Measurements from ENCODE around the gene PLIN4.
A peak's percentile ranks its signal among the peaks of the same experiment; 100 is the strongest.

The PLIN4 gene

DNA sequence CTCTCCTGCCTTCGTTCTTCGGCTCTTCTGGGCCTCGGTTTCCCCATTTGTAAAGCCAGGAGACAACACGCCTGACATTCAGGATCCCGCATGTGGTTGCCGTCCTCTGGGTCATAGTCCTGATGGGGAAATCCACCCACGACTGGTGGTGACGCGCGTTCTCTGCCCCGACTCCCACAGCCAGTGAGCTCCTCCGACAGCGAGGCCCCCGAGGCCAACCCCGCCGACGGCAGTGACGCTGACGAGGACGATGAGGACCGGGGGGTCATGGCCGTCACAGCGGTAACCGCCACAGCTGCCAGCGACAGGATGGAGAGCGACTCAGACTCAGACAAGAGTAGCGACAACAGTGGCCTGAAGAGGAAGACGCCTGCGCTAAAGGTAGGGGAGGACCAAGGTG lies 29.8 kb downstream of the PLIN4 start:
- DNase-seq = no peak

DNA sequence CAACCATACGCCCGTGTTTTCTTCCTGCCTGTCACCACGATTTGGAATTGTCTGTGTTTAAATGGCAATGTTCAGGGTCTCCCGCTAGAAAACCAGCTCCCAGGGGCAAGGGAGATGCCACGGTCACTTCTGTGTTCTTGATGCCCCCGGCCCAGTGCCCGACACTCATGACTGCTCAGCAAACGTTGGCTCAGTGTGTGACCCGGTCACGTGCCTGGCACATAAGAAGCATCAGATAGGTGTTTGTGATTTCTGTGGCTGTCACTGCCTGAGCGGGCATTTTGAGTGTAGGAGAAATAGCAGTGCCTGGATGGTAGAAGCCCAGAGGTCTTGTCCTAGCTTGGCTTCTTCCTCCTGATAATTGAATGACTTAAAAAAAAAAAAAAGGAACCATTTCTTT lies 30.7 kb downstream of the PLIN4 start:
- no peak for DNase-seq

DNA sequence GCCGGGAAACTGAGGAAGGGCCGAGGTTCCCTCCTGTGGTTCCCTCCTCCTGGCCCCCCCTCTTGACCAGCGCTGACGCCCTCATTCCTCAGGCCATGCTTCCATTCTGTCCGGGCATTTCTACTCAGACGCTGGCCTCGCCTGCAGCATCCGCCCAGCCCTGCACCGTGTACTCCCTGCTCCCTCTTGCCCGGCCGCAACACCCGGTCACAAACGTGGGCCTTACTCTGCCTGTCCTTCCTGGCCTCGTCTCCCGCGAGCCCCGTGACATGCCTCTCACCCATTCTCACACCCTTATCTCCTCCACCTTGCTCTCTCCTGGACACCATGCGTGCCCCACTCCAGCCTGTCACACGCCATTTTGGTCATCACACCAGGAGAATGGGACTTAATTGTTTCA lies 34.9 kb downstream of the PLIN4 start:
- DNase-seq = no peak

DNA sequence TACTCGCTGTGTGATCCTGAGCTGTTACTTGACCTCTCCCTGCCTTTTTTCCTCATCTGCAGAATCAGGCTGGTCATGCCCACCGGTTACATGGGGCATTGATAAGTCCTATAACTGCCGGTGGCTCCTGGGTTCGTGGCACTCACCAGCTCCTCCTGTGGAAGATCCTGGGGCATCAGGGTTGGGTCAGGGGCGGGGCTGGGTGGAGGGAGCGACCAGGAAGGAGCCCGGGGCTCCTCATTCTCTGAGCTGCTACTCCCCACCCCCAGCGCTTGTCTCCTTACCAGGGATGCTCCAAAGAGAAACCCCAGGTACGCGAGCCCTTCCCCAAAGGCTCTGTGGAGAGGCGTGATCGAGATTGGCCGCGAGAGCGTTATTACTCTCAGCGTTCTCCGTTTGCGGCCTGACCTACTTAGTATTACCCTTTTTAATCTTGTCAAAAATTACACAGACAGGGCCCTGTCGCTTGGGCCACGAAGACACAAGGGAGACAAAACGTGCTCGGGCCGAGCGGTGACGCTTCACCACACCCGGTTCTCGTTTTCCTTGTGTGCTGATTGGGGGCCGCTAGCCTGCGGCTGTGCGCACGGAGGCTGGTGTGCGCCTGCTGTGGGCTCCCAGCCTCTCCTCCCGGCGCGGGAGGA lies 35.4 kb downstream of the PLIN4 start:
- DNase-seq = no peak

DNA sequence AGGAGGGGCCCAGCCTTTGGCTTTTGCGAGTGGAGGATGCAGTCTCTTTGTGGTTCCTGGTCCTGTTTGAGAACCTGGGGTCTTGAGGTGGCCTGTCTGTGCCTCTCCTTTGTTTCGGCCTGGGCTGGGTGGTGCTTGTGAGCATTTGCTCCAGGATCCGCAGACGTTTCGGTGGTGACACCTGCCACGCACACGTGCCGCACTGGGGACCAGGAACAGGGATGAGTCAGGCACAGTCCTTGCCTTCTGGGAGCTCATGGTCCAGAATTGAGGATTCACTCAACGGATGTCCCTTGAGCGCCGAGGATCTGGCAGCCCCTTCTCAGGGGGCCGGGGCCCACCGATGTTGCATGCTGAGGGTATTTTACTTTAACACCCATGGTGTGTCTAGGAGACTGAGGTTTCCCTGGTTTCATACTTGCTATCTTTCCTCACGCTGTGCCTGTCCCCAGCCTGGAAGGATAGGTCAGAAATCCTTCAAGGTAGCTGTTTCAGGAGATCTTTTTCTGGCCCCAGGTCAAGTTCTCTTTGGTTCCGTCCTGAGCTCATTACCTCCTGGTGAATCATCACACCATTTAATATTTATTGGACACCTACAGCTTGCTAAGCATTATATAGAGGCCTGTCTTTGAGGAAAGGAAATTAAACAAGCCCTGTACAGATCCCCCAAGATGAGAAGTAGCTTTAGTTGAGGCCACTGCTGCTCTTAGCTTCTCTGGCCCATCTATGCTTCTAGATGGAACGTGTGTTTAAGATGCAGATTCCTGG lies 41.1 kb downstream of the PLIN4 start:
- no peak for DNase-seq

DNA sequence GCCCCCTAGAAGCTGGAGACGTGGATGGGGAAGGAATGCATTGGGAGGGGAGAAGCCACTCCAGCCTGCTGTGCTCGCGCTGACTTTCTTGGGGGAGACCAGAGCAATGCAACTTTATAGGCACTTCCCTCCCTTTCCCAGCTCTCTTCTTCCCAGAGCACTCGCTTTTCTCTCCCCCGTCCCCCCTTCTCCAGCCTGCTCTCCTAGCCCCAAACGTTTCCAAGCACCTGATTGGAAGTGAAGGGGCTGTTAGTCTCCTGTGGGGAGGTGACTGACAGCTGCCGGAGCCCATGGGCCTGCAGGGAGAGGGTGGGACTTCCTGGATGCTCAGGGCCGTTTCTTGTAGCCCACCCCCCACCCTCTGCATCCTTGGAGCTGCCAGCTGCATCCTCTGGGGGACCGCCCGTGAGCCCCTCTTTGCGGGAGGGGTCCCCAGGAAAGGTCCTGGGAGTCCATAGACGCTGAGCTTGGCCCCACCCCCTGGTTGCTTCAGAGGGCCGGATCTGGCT lies 43.7 kb downstream of the PLIN4 start:
- DNase-seq = peak; percentile 91

DNA sequence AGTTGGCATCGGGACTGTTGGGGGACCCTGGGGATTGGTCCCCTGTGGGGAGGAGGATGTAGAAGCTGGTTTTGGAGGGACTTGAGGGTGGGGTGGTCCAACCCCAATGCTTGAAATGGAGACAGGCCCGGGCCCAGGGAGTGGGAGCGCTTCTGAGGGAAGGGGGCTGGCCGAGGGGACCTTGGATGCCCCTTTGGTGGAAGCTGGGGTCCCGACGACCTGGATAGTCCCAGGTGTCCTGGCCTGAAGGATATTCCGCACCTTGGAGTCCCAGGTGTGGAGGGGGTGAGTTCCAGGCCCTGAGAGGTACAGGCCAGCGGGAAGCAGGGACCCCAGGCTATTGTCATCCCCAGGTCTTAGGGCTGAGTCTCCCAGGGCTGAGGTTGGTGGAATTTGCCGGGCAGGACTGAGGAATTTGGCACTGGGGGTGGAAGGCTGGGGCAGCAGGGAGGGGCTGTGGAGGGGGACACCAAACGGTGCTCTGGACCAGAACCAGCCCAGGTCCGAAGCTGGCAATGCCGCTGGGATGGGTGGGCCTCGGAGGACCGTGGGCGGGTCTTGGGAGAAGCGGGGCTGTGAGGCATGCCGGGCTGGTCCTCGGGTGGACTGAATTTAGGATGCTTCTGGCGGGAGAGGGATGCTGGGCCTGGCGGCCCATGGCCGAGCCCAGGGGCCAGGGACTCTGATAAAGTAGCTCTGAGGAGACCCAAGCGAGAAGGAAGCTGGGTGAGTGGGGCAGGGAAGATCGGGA lies 44.3 kb downstream of the PLIN4 start:
- DNase-seq = no peak

DNA sequence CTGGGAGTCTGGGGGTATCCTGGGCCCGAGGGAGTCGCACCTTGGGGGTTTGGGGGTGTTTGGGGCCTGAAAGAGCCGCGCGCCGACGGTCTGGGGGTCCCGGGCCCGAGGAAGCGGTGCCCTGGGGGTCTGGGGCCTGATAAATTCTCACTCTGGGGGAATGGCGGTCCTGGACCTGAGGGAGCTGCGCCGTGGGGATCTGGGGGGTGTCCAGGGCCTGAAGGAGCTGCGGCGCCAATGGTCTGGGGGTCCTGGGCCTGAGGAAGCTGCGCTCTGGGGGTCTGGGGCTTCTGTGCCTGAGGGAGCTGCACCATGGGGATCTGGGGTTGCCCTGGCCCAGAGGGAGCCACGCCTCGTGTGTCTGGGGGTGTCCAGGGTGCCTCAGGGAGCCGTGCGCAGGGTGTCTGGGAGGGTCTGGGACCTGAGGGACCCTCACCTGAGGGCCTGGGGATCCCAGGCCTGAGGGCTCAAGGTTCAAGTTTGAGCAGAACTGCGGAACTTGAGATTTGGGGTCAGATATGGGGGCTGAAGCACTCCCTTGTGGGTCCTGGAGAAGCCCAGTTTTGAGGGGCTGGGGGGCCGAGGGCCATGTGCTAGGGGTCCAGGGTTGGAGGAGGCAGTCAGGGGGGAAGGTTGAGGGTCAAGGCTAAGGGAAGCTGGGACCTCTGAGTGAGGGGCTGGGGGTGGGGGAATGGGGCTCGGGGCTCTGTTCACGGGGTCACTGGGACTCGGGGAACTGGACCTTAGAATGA lies 45.1 kb downstream of the PLIN4 start:
- DNase-seq = no peak

DNA sequence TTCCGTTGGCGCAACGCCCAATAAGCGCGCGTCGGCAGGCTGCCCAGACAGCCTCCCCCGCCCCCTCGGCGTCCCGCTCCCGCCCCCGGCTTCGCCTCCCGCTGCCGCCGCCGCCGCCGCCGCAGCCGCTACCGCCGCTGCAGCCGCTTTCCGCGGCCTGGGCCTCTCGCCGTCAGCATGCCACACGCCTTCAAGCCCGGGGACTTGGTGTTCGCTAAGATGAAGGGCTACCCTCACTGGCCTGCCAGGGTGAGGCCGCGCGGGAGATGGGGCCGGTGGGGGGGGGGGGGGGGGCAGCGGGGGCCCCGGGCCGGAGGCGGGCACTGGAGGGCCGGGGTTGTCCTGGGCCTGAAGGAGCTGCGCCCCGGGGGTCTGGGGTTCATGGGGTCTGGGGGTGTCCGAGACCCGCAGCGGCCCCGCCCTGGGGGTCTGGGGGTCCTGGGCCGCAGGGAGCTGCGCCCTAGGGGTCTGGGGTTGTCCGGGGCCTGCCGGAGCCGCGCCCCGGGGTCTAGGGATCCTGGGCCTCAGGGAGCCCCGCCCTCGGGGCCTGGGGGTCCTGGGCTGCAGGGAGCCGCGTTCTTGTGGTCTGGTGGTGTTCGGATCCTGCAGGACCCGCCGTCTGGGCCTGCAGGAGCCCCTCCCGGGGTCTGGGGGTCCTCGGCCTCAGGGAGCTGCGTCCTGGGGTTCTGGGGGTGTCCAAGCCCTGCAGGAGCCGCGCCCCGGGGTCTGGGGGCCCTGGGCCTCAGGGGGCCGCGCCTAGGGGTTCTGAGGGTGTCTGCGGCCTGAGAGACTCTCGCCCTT lies 45.9 kb downstream of the PLIN4 start, which contains the start of gene HDGFL2:
TSS of gene HDGFL2 (plus strand) at position 124 of the 801 bp plus-strand sequence. CDS start at position 178, 54 bp downstream.
- no peak for DNase-seq

DNA sequence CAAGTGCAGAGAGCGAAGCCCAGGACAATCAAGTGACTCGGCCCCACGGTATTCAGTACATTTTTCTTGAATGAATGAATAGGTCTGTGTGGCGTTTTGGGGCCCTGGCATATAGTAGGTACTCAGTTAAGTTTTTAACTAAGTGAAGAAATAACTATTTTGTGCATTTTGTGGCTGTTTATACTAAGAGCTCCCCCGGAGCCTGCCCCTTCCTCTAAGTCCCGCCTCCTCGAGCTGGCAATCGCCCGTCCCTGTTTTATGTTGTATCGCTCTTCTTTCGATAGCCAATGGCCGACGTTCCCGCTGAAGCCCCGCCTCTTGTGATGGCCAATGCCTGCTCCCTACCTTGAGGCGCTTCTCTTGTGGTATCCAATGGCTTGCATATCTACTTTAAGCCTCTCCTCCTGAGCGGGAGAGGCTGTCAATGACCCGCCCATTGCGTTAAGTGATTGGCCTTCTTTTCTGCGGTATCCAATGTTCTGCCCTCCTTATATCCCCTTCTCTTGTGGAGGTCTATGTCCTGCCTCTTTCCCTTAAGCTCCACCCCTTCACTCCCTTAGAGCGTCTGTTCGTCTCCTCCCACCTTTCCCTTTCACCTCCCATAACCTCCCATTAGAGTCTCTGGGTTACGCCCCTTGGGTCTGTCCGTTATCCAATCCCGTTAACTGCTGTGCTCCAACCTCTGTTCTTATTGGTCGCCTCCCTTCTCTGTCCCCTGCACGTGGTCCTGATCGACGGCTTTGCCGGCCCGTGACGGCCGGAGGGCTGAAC lies 46.7 kb downstream of the PLIN4 start:
- peak; percentile 100 for DNase-seq

DNA sequence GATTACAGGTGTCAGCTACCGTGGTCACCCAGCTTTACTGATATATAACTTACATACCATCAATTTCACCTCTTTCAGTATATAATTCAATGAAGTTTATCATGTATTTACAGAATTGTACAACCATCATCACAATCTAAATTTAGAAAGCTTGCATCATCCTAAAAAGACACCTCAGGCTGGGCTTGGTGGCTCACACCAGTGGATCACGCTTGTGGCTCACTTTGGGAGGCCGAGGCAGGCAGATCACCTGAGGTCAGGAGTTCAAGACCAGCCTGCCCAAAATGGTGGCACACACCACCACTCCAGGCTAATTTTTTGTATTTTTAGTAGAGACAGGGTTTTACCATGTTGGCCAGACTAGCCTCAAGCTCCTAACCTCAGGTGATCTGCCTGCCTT lies 50.5 kb downstream of the PLIN4 start:
- DNase-seq = no peak

DNA sequence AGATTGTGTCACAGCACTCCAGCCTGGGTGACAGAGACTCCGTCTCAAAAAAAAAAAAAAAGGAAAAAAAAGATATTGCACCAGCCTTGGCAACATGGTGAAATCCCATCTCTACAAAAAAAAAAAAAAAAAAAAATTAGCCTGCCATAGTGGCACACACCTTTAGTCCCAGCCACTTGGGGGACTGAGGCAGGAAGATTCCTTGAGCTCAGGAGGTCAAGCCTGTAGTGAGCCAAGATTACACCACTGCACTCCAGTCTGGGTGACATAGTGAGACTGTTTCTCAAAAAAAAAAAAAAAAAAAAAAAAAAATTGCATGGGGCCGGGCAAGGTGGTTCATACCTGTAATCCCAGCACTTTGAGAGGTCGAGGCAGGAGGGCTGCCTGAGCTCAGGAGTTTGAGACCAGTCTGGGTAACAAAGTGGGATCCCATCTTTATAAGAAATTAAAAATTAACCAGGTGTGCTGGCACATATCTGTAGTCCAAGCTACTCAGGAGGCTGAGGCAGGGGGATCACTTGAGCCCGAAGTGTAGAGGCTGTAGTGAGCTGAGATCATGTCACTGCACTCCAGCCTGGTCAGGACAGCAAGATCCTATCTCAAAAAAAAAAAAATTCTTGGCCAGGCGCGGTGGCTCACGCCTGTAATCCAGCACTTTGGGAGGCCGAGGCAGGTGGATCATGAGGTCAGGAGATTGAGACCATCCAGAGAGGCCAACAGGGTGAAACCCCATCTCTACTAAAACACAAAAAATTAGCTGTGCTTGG lies 53.3 kb downstream of the PLIN4 start:
- no peak for DNase-seq

DNA sequence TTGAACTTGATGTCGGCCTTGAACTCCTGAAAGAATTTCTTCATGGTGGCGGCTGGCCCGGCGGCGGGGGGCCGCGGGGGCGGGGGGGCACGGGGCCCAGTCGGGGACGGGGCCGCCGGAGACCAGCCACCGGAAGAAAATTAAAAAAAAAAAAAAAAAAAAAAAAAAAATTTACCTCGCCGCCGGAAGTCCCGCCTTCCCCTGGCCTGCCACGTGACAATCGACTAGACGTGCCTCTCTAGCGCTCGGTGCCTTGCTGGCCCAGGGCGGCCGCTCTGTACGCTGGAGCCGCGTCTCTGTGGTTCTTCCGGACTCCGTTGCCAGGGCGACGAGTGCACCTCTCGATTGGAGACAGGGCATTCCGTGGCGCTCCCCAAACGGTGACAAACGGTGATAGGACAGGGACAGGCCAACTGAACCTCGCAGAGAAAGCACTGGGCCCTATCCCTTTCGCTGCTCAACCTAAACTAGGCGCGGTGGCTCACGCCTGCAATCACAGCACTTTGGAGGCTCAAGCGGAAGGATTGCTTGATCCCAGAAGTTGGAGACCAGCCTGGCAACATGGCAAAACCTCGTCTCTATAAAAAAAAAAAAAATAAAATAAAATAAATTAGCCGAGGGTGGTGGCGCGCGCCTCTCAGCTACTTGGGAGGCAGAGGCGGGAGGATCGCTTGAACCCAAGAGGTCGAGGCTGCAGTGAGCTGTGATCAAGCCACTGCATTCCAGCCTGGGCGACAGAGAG lies 60.5 kb downstream of the PLIN4 start, which contains the start of gene UBXN6:
TSS of gene UBXN6 (minus strand) at position 141 of the 742 bp plus-strand sequence. CDS start at position 44, 97 bp downstream.
- DNase-seq = peak; percentile 98

DNA sequence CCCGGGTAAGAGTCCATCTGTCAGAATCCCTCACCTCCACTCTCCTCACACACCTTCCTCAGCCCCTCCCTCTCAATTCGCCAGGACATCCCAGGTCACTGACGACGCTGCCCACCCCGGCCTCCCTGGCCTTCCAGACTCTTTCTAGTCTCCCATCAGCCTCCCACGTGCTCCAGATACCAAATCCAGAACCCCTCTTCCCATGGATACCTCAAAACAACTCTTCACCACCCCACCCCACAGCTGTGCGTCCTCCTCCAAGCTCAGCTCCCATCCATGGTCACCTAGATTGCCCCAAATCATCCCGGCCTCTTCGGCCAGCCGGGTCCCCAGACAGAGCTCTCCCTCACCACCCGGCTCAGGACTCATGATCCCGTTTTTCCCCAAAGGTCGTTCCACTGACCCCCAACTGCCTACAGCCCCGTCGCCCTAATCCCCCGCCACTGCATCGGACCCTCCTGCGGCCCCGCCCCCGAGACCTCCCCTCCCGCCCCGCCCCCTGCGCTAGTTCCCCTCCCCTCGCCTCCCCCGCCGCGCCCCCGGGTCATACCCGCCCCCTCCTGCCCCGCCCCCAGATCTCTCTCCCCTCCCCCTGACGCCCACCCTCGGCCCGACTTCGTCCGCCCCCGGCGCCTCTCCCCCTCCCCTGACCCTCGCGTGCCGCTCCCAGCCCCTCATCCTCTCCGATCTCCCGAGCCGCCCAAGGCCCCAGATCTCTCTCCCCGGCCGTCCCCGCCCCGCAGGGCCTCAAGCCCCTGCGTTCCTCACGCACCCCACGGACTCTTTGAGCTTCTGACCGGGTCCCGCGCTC lies 61.2 kb downstream of the PLIN4 start:
- DNase-seq = peak; percentile 86

DNA sequence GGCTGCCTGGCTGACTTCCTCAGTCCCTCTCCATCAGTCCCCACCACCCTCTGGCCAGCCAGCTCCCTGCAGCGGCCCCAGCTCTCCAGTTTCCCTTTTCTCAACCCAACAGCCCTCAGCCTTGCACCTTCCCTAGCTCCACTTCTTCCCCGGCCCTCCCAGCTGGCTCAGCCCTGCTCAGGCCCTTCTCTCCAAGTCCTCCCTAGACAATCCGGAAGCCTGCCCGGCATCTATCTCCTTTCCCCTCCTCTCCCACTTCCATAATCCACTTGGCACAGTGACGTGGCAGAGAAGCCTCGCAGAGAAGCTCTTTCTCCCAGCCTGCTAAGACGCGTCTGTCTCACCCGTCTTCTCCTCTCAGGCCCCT lies 61.8 kb downstream of the PLIN4 start:
- peak; percentile 69 for DNase-seq

DNA sequence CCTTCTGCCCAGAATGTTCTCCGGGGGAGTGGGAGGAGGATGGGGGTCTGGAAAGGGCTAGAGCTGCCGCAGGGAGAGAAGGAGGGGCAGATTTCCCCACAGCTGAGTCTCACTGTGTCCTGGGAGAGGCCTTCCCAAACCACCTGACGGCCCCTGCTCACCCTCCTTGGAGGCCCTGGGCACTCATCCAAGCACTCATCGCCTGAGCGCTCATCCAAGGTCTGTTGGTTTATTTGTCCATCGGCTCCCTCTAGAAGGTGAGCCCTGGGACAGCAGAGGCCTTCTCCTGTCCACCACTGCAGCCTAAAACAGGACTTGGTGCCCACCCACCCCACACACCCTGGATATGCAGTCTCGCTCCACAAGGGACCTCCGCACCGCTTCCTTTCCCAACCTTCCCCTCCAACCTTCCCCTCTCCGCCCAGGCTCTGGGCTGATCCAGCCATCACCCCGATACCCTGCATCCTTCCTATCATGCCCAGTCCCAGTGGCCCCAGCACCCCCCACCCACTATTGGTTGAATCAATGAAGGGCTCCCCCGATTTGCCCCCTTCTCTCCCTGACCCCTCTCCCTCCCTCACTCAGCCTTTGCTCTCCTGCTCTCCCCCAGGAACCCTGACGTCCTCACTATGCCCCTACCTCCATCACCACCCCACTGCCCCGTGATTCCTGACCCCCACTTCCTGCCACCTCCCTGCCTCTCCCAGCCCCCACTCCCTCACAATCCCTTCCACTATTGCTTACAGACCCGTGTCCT lies 62.4 kb downstream of the PLIN4 start:
- DNase-seq = no peak

All from islet precursor cell (in vitro differentiated cells).